Stomach (tissue), 9 donors: ENCODE data around the gene SUV39H2. TPM values are rescaled to one million over a fixed set of nuclear protein-coding genes. Genes with fewer than 3 reads are reported as not detected.
A peak's percentile ranks its signal among the peaks of the same experiment; 100 is the strongest.
"Not testable (repeated sequence)": the region's sequence is repeated elsewhere in the genome, so short reads cannot be mapped to it uniquely, and the experiment has no call there.

Source experiments
- DNase-seq, 2 donors: peaks; one replicate each; pipeline versions ENCODE4 v3.0.0 to v3.0.0-alpha.2; 2013 to 2019
- H3K27ac ChIP-seq, 5 donors: fragments of 200-600 bp in 4 of 5; sonication (generic) in 4 of 5; one replicate each; pipeline ENCODE4 v1.5.1; 2013 to 2019; ENCODE audit warnings: mild to moderate bottlenecking in 1 of 5, moderate library complexity in 1 of 5
- H3K27me3 ChIP-seq, 3 donors: fragments of 200-600 bp; sonication (generic); one replicate each; pipeline ENCODE4 v1.5.1; 2017 to 2019; ENCODE audit warnings: mixed run types in 1 of 3
- H3K36me3 ChIP-seq, 4 donors: fragments of 200-600 bp; sonication (generic); 1 replicate in 3 of 4; 2 replicates in 1 of 4; pipeline ENCODE4 v1.5.1; 2016 to 2019
- H3K4me1 ChIP-seq, 4 donors: fragments of 200-600 bp; sonication (generic); one replicate each; pipeline ENCODE4 v1.5.1; 2016 to 2019
- H3K4me3 ChIP-seq, 4 donors: fragments of 200-600 bp; sonication (generic) in 3 of 4; one replicate each; pipeline ENCODE4 v1.5.1; 2016 to 2019; ENCODE audit warnings: mild to moderate bottlenecking in 1 of 4
- H3K9me3 ChIP-seq, 4 donors: fragments of 200-600 bp; sonication (generic); one replicate each; pipeline ENCODE4 v1.5.1; 2016 to 2019
- EP300 ChIP-seq: sonication (generic); formaldehyde crosslinking; IDR thresholded peaks from one replicate; pipeline ENCODE4 v1.6.1; 2017; ENCODE audit warnings: antibody characterized with exemption
- POLR2A ChIP-seq, 4 donors: fragments of 450-650 bp; IDR thresholded peaks; one replicate each; pipeline ENCODE4 v1.6.1; 2016; ENCODE audit warnings: antibody characterized with exemption in 4 of 4, control low read depth in 2 of 4, mild to moderate bottlenecking in 1 of 4, moderate library complexity in 1 of 4
- POLR2AphosphoS5 ChIP-seq, 3 donors: sonication (generic); formaldehyde crosslinking; IDR thresholded peaks; one replicate each; pipeline ENCODE4 v1.6.1; 2016; ENCODE audit warnings: antibody characterized with exemption in 3 of 3
- WGBS, 5 donors: extraction: QIAGEN DNeasy Blood & Tissue Kit in 3 of 5; methylation state at CpG; one replicate each; pipeline versions ENCODE4 v1.1.5 to v1.1.7; 2013 to 2018; 5-methylcytosine and 5-hydroxymethylcytosine counted together
- intact Hi-C: fragments of 100-400 bp; cut with DNase I; formaldehyde crosslinking; loops from one replicate; pipeline ENCODE4 v1.15.1; 2023; ENCODE audit warnings: low total_unique reads
- polyA plus RNA-seq, 3 donors: library from polyadenylated mRNA; stranded (reverse); fragments of 200-250 nt; gene quantifications; one replicate each; pipeline ENCODE4 v1.2.3, GENCODE V29; 2013
- total RNA-seq, 5 donors: library from RNA; depleted of rRNA; stranded (reverse); fragments of >200 nt; gene quantifications; one replicate each; pipeline versions ENCODE4 v1.1.0 to v1.2.3, GENCODE V29; 2014 to 2016
- TF ChIP-seq, protein P1 (sequence below), 7 experiments: fragments of 450-650 bp in 4 of 7; fragments of 200-600 bp in 3 of 7; sonication (generic) in 3 of 7; IDR thresholded peaks; one replicate each; pipeline ENCODE4 v1.5.1; 2016 to 2019; ENCODE audit warnings: antibody characterized with exemption in 7 of 7, control low read depth in 2 of 7, mild to moderate bottlenecking in 1 of 7
- donor health status: healthy with polysubstance abuse.
- donor health status: Bipolar disorder and iron deficiency.
- donor health status: healthy.

The SUV39H2 gene
- total and polyA plus RNA-seq, 8 donors: 0.58 to 68.3 (median 5.7) TPM

DNA sequence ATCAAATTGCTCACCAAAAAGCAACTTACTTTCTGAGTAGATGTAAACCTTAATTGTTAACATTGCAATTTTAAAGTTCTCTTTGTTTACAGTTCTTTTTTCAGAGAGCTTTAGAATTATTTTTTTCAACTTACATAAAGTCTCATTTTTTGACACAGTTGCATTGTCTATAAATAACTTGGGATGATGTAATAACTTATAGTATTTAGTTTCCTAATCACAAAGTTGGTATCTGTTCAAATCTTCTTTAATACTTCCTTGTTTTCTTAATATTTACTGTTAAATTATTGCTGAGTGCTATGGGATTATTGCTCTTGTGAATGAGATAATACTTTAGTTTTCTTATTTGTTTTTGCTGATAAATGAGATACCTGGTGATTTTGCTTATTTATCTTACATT is 18.9 kb upstream of the SUV39H2 start:
- H3K9me3 ChIP-seq: no peaks in the 10 kb centered on the region
- intact Hi-C loops: no loop called here
- H3K27me3 ChIP-seq: no peaks in the 10 kb centered on the region
- peak overlapping the region in 1 of 5 donors; percentile 24 for H3K27ac ChIP-seq
- H3K4me3 ChIP-seq: no peak overlapping the region
- H3K36me3 ChIP-seq: peaks cover 2 to 73% (median 50%) of the 10 kb centered on the region in 4 donors
- peaks cover 0 to 15% (median 2%) of the 10 kb centered on the region in 4 donors for H3K4me1 ChIP-seq
- TF ChIP-seq EP300 (no peak), POLR2AphosphoS5 (IDR thresholded peaks at IDR 0.05) (no peak), POLR2A (IDR thresholded peaks at IDR 0.05) (no peak)
- TF ChIP-seq, protein P1, sequence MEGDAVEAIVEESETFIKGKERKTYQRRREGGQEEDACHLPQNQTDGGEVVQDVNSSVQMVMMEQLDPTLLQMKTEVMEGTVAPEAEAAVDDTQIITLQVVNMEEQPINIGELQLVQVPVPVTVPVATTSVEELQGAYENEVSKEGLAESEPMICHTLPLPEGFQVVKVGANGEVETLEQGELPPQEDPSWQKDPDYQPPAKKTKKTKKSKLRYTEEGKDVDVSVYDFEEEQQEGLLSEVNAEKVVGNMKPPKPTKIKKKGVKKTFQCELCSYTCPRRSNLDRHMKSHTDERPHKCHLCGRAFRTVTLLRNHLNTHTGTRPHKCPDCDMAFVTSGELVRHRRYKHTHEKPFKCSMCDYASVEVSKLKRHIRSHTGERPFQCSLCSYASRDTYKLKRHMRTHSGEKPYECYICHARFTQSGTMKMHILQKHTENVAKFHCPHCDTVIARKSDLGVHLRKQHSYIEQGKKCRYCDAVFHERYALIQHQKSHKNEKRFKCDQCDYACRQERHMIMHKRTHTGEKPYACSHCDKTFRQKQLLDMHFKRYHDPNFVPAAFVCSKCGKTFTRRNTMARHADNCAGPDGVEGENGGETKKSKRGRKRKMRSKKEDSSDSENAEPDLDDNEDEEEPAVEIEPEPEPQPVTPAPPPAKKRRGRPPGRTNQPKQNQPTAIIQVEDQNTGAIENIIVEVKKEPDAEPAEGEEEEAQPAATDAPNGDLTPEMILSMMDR (IDR thresholded peaks at IDR 0.05): no peak
- DNase-seq: no peak

DNA sequence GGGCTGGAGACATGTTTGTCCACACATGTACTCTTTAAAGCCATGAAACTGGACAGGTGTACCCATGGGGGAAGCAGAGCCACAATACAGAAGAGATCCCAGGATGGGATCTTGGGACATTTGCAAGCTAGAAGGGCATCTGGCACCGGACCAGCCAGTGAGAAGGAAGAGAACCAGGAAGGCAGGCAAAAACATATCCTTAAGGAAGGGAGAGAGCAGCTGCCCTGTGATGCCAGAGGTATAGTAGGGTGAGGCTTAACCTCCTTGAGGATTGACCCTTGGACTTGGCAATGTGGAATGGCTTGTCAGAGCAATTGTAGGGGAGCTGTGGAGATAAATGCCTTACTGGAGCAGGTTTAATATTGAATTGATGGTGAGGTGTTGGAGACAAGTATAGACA is 17.9 kb upstream of the SUV39H2 start:
- peak; percentile 56 to 58 for DNase-seq
- H3K27me3 ChIP-seq: no peaks in the 10 kb centered on the region
- H3K9me3 ChIP-seq: no peaks in the 10 kb centered on the region
- peaks cover 0 to 15% (median 2%) of the 10 kb centered on the region in 4 donors for H3K4me1 ChIP-seq
- 75 to 78% (median 78%) methylated on average over 1 of the region's 1 CpG for WGBS, 5 donors
- TF ChIP-seq EP300 (no peak), POLR2A (IDR thresholded peaks at IDR 0.05) (no peak), POLR2AphosphoS5 (IDR thresholded peaks at IDR 0.05) (peak in 1 of 3 donors; percentile 29)
- TF ChIP-seq, protein P1 (IDR thresholded peaks at IDR 0.05): no peak
- peaks cover 2 to 65% (median 45%) of the 10 kb centered on the region in 4 donors for H3K36me3 ChIP-seq
- no peak overlapping the region for H3K4me3 ChIP-seq
- intact Hi-C loops: no loop called here
- peak overlapping the region in 2 of 5 donors; percentile 27 to 28 for H3K27ac ChIP-seq

DNA sequence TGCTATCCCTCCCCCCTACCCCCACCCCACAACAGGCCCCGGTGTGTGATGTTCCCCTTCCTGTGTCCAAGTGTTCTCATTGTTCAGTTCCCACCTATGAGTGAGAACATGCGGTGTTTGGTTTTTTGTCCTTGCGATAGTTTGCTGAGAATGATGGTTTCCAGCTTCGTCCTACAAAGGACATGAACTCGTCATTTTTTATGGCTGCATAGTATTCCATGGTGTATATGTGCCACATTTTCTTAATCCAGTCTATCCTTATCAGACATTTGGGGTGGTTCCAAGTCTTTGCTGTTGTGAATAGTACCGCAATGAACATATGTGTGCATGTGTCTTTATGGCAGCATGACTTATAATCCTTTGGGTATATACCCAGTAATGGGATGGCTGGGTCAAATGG is 14.2 kb upstream of the SUV39H2 start:
- H3K27me3 ChIP-seq, H3K4me3 ChIP-seq, DNase-seq, H3K9me3 ChIP-seq, H3K27ac ChIP-seq, intact Hi-C loops: not testable (repeated sequence)
- Histone ChIP-seq H3K4me1 (peaks cover 0 to 13% (median 2%) of the 10 kb centered on the region in 4 donors), H3K36me3 (peaks cover 6 to 71% (median 54%) of the 10 kb centered on the region in 4 donors)
- WGBS, 5 donors: 96 to 98% (median 98%) methylated on average over 6 of the region's 6 CpGs

DNA sequence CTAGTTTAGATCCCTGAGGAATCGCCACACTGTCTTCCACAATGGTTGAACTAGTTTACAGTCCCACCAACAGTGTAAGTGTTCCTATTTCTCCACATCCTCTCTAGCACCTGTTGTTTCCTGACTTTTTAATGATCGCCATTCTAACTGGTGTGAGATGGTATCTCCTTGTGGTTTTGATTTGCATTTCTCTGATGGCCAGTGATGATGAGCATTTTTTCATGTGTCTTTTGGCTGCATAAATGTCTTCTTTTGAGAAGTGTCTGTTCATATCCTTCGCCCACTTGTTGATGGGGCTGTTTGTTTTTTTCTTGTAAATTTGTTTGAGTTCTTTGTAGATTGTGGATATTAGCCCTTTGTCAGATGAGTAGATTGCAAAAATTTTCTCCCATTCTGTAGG is 13.8 kb upstream of the SUV39H2 start:
- H3K4me3 ChIP-seq, intact Hi-C loops, DNase-seq, H3K27me3 ChIP-seq, H3K27ac ChIP-seq, H3K4me1 ChIP-seq, H3K9me3 ChIP-seq: not testable (repeated sequence)
- peaks cover 8 to 75% (median 58%) of the 10 kb centered on the region in 4 donors for H3K36me3 ChIP-seq
- 95 to 97% (median 96%) methylated on average over 3 of the region's 3 CpGs for WGBS, 5 donors

DNA sequence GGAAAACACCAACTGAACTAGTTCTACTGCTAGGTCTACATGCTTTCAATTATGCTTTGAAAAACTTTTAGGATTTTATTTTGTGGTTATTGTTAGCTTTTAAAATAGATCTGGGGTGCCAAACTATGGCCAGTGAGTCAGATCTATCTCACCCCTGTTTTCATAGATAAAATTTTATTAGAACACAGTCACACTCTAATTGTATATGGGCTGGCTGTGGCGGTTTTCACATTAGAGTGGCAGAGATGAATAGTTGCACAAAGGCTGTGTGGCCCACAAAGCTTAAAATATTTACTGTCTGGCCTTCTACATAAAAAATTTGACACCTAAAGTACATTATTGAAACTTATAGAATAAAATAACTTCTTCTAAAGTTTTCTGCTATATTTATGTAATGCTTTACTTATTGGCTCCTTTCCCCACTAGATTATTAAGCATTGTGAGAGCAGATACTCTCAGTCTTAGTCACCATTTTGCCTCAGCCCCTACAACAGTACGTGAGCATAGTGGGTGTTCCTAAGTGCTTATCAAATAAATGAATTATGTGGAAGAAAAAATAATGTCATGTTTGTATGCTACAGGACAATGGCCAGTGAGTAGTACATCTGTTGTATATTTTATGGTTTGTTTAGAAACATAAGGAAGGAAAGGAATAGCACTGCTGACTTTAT is 5.4 kb upstream of the SUV39H2 start:
- DNase-seq: no peak
- Histone ChIP-seq H3K4me3 (no peak overlapping the region), H3K9me3 (no peaks in the 10 kb centered on the region), H3K4me1 (peaks cover 0 to 16% (median 13%) of the 10 kb centered on the region in 4 donors), H3K36me3 (peaks cover 6 to 39% (median 31%) of the 10 kb centered on the region in 4 donors), H3K27ac (no peak overlapping the region), H3K27me3 (no peaks in the 10 kb centered on the region)
- intact Hi-C loops: no loop called here
- 51 to 69% (median 62%) methylated on average over 2 of the region's 2 CpGs for WGBS, 5 donors
- TF ChIP-seq EP300: no peak
- TF ChIP-seq, protein P1 (IDR thresholded peaks at IDR 0.05): no peak
- TF ChIP-seq POLR2A (IDR thresholded peaks at IDR 0.05): no peak
- TF ChIP-seq POLR2AphosphoS5 (IDR thresholded peaks at IDR 0.05): no peak
